ENCODE measurements around the gene FAM120A.

FAM120A gene

DNA sequence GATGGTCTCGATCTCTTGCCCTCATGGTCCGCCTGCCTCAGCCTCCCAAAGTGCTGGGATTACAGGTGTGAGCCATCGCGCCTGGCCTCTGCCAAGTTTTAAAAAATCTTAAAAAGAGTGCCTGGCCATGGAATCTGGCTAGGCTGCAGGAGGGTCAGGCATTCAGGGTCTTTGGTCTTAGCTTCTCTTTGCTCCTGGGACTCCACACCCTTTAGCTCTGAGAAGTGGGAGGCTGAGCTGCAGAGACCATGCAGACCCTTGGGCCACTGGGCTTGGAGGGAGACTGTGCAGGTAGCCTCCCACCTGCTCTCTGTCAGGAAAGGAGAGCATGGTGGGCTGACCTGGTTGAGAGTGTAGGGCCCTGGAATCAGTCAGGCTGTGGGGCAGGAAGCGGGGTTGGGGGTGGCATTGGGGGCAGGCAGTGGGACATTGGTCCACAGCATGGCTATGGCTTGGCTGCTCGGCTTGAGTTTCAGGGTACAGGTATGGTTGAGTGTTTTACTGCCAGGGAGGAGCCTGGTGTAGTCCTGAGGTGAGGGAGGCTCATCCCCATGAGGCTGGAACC is 145.7 kb downstream of the FAM120A start:
- H3K4me3 ChIP-seq (ENCODE audit: low read depth, low read length), result no peak overlapping the region
- TF ChIP-seq, protein P1, sequence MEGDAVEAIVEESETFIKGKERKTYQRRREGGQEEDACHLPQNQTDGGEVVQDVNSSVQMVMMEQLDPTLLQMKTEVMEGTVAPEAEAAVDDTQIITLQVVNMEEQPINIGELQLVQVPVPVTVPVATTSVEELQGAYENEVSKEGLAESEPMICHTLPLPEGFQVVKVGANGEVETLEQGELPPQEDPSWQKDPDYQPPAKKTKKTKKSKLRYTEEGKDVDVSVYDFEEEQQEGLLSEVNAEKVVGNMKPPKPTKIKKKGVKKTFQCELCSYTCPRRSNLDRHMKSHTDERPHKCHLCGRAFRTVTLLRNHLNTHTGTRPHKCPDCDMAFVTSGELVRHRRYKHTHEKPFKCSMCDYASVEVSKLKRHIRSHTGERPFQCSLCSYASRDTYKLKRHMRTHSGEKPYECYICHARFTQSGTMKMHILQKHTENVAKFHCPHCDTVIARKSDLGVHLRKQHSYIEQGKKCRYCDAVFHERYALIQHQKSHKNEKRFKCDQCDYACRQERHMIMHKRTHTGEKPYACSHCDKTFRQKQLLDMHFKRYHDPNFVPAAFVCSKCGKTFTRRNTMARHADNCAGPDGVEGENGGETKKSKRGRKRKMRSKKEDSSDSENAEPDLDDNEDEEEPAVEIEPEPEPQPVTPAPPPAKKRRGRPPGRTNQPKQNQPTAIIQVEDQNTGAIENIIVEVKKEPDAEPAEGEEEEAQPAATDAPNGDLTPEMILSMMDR (IDR thresholded peaks at IDR 0.05; ENCODE audit: borderline replicate concordance, insufficient read depth, low read depth, low read length), result no peak

DNA sequence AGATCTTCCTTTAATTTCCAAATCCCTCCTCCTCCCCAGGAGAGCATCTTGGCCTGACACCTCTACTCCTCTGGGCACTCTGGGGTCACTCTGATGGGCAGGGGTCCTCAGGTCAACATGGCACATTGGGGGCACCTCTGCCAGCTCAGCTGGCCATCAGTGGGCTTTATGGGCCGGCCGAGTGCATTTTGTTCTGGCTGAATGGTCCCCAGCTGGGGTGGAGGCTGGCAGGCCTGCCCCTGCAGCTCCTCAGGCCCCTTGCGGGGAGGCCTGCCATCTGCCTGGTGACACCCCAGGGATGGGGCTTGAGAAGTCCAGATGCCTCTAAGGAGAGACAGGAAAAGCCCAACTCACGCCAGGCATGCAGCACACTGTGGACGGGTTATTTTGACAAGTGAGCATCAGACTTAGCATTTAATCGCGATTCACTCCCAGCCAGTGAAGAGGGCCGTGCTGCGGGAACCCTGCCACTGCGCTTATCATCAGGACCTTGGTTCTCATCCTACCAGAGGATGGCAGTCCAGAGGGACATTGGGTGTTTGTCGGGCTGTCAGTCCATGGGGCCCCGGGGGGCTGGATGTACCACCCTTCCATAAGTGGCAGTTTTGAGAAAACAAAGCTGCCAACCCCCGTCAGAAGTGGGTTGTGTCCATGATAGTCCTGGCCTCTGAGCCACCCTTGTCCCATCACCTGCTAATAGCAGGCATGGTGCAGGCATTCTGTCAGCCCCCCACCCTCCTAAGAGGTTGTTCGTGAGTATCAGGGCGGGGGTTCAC is 146.6 kb downstream of the FAM120A start:
- TF ChIP-seq, protein P1 (IDR thresholded peaks at IDR 0.05; ENCODE audit: borderline replicate concordance, insufficient read depth, low read depth, low read length), result no peak
- no peak overlapping the region for H3K4me3 ChIP-seq (ENCODE audit: low read depth, low read length)

DNA sequence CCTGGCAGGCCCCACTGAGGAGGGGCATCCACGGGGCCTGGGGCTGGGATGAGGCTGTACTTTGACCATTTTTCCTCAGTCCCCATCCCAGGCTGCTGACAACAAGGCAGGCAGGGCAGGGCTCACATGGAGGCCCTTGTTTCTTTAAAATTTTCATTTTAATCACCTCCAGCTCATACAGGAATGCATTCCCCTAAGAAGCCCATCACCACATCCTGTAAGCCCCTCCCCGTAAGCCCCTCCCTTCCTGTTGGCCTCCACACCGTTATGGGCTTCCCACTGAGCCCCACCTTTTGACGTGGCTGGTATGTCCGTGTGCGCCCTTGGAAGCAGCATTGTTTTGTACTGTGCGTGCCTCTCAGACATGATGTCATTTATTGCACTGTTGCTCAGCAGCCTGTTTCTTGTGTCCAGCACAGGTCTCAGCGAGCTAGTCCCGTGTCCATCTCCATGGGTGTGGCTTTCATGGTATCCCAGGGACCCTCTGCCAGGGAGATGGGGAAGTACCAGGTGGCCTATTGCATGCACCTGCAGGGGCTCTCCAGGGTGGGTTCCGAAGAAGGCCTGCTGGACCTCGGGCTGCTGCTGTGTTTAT is 147.3 kb downstream of the FAM120A start:
- TF ChIP-seq, protein P1 (IDR thresholded peaks at IDR 0.05; ENCODE audit: borderline replicate concordance, insufficient read depth, low read depth, low read length), result no peak
- H3K4me3 ChIP-seq (ENCODE audit: low read depth, low read length), result no peak overlapping the region

GRCh38 chr9:93599571-93600403 is 148.3 kb downstream of the FAM120A start:
- TF ChIP-seq, protein P1 (IDR thresholded peaks at IDR 0.05; ENCODE audit: borderline replicate concordance, insufficient read depth, low read depth, low read length), result no peak
- H3K4me3 ChIP-seq (ENCODE audit: low read depth, low read length), result no peak overlapping the region

DNA sequence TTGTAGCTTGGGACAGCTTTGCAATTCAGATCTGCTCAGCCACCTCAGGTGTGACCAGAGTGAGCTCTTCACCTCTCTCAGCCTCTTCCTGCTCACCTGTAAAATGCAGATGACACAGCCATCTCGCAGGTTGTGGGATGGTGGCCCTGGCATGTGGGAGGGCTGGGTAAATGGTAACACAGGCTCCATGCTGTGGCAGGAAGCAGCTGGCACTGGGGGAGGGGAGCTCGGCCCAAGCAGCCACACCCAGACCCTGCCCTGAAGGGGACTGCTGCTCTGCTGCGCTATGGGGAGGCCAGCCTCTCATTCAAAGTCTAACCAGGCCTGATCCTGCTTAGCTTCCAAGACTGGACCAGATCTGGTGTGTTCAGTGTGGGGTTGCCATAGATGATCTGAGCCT is 149.0 kb downstream of the FAM120A start:
- H3K4me3 ChIP-seq (ENCODE audit: low read depth, low read length), result no peak overlapping the region
- TF ChIP-seq, protein P1 (IDR thresholded peaks at IDR 0.05; ENCODE audit: borderline replicate concordance, insufficient read depth, low read depth, low read length), result no peak

- TF ChIP-seq, protein P1 (IDR thresholded peaks at IDR 0.05; ENCODE audit: borderline replicate concordance, insufficient read depth, low read depth, low read length), result no peak
- no peak overlapping the region for H3K4me3 ChIP-seq (ENCODE audit: low read depth, low read length)
These were observed 149.6 kb downstream of the FAM120A start for GRCh38 chr9:93601063-93601462.
